Stimulated activated CD8-positive, alpha-beta memory T cell treated with anti-CD3 and anti-CD28 coated beads, Interleukin-7, amount 100 ng/mL, for 48 hours (primary cell): ENCODE results near the gene CHIA.

ENCODE experiments used
- DNase-seq, 2 donors: peaks; one replicate each; pipeline ENCODE4 v3.0.0-alpha.2; 2020; ENCODE audit warnings: low read depth in 1 of 2; ENCODE audit errors: extremely low read depth in 1 of 2

CHIA gene

GRCh38 chr1:111290630-111291029 lies at the start of gene CHIA:
TSS of gene CHIA (plus strand) at chr1:111290851. CDS start at chr1:111310468, 19,617 bp downstream.
- no peak for DNase-seq

- DNase-seq = no peak
Observed at GRCh38 chr1:111241797-111242196, 48.9 kb upstream of the CHIA start.

GRCh38 chr1:111242805-111243523 lies 47.7 kb upstream of the CHIA start:
- DNase-seq = no peak

- no peak for DNase-seq
Observed at GRCh38 chr1:111247125-111247838, 43.4 kb upstream of the CHIA start.

- DNase-seq = no peak
Observed at GRCh38 chr1:111249960-111250359, 40.7 kb upstream of the CHIA start.

GRCh38 chr1:111251570-111251969 lies 39.1 kb upstream of the CHIA start:
- DNase-seq = no peak

- no peak for DNase-seq
Observed at GRCh38 chr1:111252786-111253185, 37.9 kb upstream of the CHIA start.

GRCh38 chr1:111253876-111254275 lies 36.8 kb upstream of the CHIA start:
- no peak for DNase-seq

GRCh38 chr1:111256988-111257658 lies 33.5 kb upstream of the CHIA start:
- DNase-seq = no peak

GRCh38 chr1:111267801-111268508 lies 22.7 kb upstream of the CHIA start:
- DNase-seq = no peak

GRCh38 chr1:111269825-111270406 lies 20.7 kb upstream of the CHIA start:
- DNase-seq = no peak

- DNase-seq = no peak
Observed at GRCh38 chr1:111270771-111271463, 19.7 kb upstream of the CHIA start.

- no peak for DNase-seq
Observed at GRCh38 chr1:111271464-111271801, 19.2 kb upstream of the CHIA start.

- DNase-seq = no peak
Observed at GRCh38 chr1:111272081-111272480, 18.6 kb upstream of the CHIA start.

GRCh38 chr1:111274653-111275052 lies 16.0 kb upstream of the CHIA start:
- no peak for DNase-seq

GRCh38 chr1:111275079-111275478 lies 15.6 kb upstream of the CHIA start:
- peak in 1 of 2 donors; percentile 43 for DNase-seq

- no peak for DNase-seq
Observed at GRCh38 chr1:111275780-111276433, 14.7 kb upstream of the CHIA start.

- DNase-seq = no peak
Observed at GRCh38 chr1:111279144-111279543, 11.5 kb upstream of the CHIA start.

- no peak for DNase-seq
Observed at GRCh38 chr1:111280267-111280666, 10.4 kb upstream of the CHIA start.

- DNase-seq = no peak
Observed at GRCh38 chr1:111281411-111281810, 9.2 kb upstream of the CHIA start.
